Peyer's patch (tissue), 4 donors: ENCODE results near the gene NARF. TPM values are rescaled to one million over a fixed set of nuclear protein-coding genes. Genes with fewer than 3 reads are reported as not detected.

Experiments
- DNase-seq, 3 donors: peaks; one replicate each; pipeline ENCODE4 v3.0.0-alpha.2; 2017 to 2019
- H3K27ac ChIP-seq, 4 donors: fragments of 200-600 bp; sonication (generic); one replicate each; pipeline ENCODE4 v1.5.1; 2016 to 2019
- H3K27me3 ChIP-seq, 2 donors: fragments of 200-600 bp; sonication (generic); one replicate each; pipeline ENCODE4 v1.5.1; 2019
- H3K36me3 ChIP-seq, 3 donors: fragments of 200-600 bp; sonication (generic); one replicate each; pipeline ENCODE4 v1.5.1; 2016 to 2019
- H3K4me1 ChIP-seq, 4 donors: fragments of 200-600 bp; sonication (generic); one replicate each; pipeline ENCODE4 v1.5.1; 2016 to 2019
- H3K4me3 ChIP-seq, 4 donors: fragments of 200-600 bp; sonication (generic); 1 replicate in 3 of 4; 2 replicates in 1 of 4; pipeline ENCODE4 v1.5.1; 2016 to 2019; ENCODE audit warnings: mild to moderate bottlenecking in 1 of 4
- H3K9me3 ChIP-seq, 4 donors: fragments of 200-600 bp; sonication (generic); one replicate each; pipeline ENCODE4 v1.5.1; 2016 to 2019; ENCODE audit warnings: mild to moderate bottlenecking in 1 of 4
- POLR2A ChIP-seq, 2 donors: fragments of 450-650 bp; IDR thresholded peaks; one replicate each; pipeline ENCODE4 v1.5.1; 2017; ENCODE audit warnings: antibody characterized with exemption in 2 of 2, mild to moderate bottlenecking in 2 of 2, moderate library complexity in 2 of 2
- total RNA-seq, 4 donors: library from RNA; depleted of rRNA; stranded (reverse); fragments of >200 nt; gene quantifications; one replicate each; pipeline ENCODE4 v1.1.0, GENCODE V29; 2016
- TF ChIP-seq, protein P1 (sequence below), 6 experiments: fragments of 450-650 bp in 4 of 6; fragments of 200-600 bp in 2 of 6; sonication (generic) in 1 of 6; IDR thresholded peaks; one replicate each; pipeline ENCODE4 v1.5.1; 2017 to 2019; ENCODE audit warnings: antibody characterized with exemption in 6 of 6, mild to moderate bottlenecking in 3 of 6, moderate library complexity in 1 of 6

Gene NARF
- total RNA-seq, 4 donors from 2014 or later = 31.9 to 81.7 (median 52.0) TPM

DNA sequence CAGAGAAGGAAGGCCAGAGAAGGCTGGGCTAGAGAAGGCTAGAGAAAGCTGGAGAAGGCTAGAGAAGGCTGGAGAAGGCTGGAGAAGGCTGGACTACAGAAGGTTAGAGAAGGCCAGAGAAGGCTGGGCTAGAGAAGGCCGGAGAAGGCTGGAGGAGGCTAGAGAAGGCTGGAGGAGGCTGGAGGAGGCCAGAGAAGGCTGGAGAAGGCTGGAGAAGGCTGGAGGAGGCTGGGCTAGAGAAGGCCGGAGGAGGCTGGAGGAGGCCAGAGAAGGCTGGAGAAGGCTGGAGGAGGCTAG, 33.7 kb upstream of the NARF start:
- H3K27ac ChIP-seq = no peak overlapping the region
- no peak overlapping the region for H3K4me3 ChIP-seq
- H3K9me3 ChIP-seq = peaks cover 0 to 5% (median 0%) of the 10 kb centered on the region in 4 donors
- H3K4me1 ChIP-seq = no peaks in the 10 kb centered on the region
- H3K36me3 ChIP-seq = peaks cover 0 to 9% (median 0%) of the 10 kb centered on the region in 3 donors
- no peak for TF ChIP-seq POLR2A (IDR thresholded peaks at IDR 0.05)
- TF ChIP-seq, protein P1, sequence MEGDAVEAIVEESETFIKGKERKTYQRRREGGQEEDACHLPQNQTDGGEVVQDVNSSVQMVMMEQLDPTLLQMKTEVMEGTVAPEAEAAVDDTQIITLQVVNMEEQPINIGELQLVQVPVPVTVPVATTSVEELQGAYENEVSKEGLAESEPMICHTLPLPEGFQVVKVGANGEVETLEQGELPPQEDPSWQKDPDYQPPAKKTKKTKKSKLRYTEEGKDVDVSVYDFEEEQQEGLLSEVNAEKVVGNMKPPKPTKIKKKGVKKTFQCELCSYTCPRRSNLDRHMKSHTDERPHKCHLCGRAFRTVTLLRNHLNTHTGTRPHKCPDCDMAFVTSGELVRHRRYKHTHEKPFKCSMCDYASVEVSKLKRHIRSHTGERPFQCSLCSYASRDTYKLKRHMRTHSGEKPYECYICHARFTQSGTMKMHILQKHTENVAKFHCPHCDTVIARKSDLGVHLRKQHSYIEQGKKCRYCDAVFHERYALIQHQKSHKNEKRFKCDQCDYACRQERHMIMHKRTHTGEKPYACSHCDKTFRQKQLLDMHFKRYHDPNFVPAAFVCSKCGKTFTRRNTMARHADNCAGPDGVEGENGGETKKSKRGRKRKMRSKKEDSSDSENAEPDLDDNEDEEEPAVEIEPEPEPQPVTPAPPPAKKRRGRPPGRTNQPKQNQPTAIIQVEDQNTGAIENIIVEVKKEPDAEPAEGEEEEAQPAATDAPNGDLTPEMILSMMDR (IDR thresholded peaks at IDR 0.05) = no peak
- DNase-seq = no peak
- H3K27me3 ChIP-seq = no peaks in the 10 kb centered on the region

DNA sequence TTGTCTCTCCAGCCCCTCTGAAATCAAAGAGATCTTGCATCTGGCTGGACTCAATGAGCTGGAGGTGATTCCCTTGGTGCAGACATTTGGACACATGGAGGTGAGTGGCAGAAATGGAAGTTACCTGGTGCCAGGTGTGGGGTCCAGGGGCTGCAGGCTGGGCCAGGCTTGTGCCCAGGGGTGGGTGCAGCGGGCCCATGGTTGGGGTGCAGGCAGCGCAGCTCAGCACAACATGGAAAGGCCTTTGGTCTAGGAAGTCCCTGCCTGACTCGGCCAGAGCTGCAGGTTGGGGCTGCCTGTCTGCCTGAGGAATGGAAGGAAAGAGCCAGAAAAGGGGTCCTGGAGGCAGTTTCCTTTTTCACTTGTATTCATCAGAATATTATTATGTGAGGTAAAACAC, 30.0 kb upstream of the NARF start:
- no peaks in the 10 kb centered on the region for H3K27me3 ChIP-seq
- no peaks in the 10 kb centered on the region for H3K36me3 ChIP-seq
- H3K4me1 ChIP-seq = no peaks in the 10 kb centered on the region
- H3K9me3 ChIP-seq = no peaks in the 10 kb centered on the region
- H3K27ac ChIP-seq = no peak overlapping the region
- DNase-seq = no peak
- TF ChIP-seq POLR2A (IDR thresholded peaks at IDR 0.05) = no peak
- TF ChIP-seq, protein P1 (IDR thresholded peaks at IDR 0.05) = no peak
- no peak overlapping the region for H3K4me3 ChIP-seq

DNA sequence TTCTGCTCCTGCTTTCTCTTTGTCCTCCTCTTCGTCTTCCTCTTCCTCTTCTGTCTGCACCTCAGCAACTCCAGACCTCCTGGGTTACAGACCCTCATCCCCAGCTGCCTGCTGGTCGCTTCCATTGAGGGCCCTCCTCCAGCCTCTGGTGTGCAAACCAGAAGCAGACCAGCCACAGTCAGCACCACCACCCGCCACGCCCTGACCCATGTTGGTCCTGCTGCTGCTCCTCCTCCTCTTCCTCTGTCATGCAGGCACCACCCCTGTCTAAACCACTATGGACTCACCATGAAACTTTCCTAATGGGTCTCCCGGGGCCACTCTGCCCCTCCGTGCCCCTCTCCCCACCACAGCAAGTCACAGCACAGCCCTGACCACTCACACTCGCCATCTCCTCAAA, 28.7 kb upstream of the NARF start:
- H3K4me1 ChIP-seq = peaks cover 0 to 3% (median 0%) of the 10 kb centered on the region in 4 donors
- H3K36me3 ChIP-seq = no peaks in the 10 kb centered on the region
- H3K27me3 ChIP-seq = no peaks in the 10 kb centered on the region
- DNase-seq = no peak
- H3K27ac ChIP-seq = no peak overlapping the region
- no peak overlapping the region for H3K4me3 ChIP-seq
- TF ChIP-seq, protein P1 (IDR thresholded peaks at IDR 0.05) = no peak
- no peak for TF ChIP-seq POLR2A (IDR thresholded peaks at IDR 0.05)
- no peaks in the 10 kb centered on the region for H3K9me3 ChIP-seq

DNA sequence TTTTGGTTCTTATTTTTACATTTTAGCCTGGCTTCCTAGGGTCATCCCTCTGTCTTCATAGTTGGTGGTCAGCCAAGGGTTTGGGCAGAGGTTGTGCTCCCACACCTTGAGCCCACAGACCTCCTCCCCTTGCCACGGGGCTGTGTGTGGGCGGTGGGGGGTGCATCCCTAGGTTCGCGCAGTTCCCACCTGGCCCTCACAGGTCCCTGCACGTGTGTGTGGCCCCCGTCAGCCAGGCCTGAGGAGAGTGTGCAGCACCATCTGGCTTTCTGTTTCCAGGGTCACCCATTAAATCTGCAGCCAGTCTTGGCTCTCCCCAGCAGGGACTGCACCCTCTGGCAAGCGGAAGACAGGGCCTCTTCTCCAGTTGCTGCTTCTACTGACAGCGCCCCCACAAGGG, 26.5 kb upstream of the NARF start:
- no peak for DNase-seq
- peaks cover 0 to 13% (median 0%) of the 10 kb centered on the region in 4 donors for H3K4me1 ChIP-seq
- no peaks in the 10 kb centered on the region for H3K9me3 ChIP-seq
- no peak overlapping the region for H3K27ac ChIP-seq
- TF ChIP-seq POLR2A (IDR thresholded peaks at IDR 0.05) = no peak
- TF ChIP-seq, protein P1 (IDR thresholded peaks at IDR 0.05) = no peak
- H3K4me3 ChIP-seq = no peak overlapping the region
- no peaks in the 10 kb centered on the region for H3K27me3 ChIP-seq
- H3K36me3 ChIP-seq = peaks cover 0 to 18% (median 0%) of the 10 kb centered on the region in 3 donors

DNA sequence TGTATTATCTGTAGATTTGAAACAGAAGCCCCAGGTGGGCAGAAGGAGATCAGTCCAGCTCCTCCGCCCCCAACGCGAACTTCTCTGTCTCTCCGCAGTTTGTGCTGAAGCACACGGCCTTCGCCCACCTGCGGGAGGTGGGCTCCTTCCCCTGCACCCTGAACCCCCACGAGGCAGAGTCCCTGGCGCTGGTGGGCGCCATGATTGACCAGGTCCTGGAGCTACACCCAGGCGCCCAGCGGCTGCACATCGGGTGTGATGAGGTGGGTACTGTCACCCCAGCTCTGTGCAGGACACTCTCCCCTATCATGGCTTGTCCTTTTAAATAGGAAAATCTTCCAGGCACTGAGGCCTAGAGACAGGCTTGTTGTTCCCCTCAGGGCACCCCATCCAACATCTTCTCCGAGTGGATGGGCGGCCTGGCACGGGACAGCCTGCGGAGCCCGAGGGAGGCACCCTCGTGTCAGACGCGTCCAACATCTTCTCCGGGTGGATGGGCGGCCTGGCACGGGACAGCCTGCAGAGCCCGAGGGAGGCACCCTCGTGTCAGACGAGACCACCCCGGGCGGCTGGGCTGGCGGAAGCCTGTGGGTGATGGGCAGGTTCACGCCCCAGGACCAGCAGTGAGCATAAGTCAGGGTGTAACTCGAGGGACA, 24.9 kb upstream of the NARF start:
- Histone ChIP-seq H3K36me3 (peaks cover 0 to 24% (median 0%) of the 10 kb centered on the region in 3 donors), H3K4me3 (no peak overlapping the region), H3K27me3 (no peaks in the 10 kb centered on the region), H3K9me3 (no peaks in the 10 kb centered on the region), H3K4me1 (peaks cover 0 to 13% (median 0%) of the 10 kb centered on the region in 4 donors), H3K27ac (peak overlapping the region in 1 of 4 donors; percentile 47)
- no peak for DNase-seq
- TF ChIP-seq, protein P1 (IDR thresholded peaks at IDR 0.05) = no peak
- no peak for TF ChIP-seq POLR2A (IDR thresholded peaks at IDR 0.05)

DNA sequence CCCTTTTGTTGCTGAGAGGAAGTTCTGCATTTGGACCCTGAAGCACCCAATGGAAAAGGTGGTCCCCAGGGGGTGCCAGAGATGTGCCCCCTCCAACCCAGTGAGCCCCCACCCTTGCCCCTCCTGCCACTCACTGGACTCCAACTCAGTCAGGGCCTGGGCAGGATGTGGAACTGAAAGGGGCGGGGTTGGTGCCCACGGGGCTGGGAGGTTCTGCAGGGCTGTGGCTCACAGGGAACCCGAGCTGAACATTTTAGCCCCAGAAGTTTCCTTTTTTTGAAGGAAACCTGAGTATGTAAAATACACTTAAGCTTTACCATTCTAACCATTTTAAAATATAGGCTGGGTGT, 24.4 kb upstream of the NARF start:
- H3K36me3 ChIP-seq = peaks cover 0 to 24% (median 0%) of the 10 kb centered on the region in 3 donors
- H3K27me3 ChIP-seq = no peaks in the 10 kb centered on the region
- DNase-seq = peak in 2 of 3 donors; percentile 75 to 78
- peaks cover 0 to 13% (median 0%) of the 10 kb centered on the region in 4 donors for H3K4me1 ChIP-seq
- peak overlapping the region in 1 of 4 donors; percentile 47 for H3K27ac ChIP-seq
- no peaks in the 10 kb centered on the region for H3K9me3 ChIP-seq
- H3K4me3 ChIP-seq = no peak overlapping the region
- TF ChIP-seq, protein P1 (IDR thresholded peaks at IDR 0.05) = no peak
- TF ChIP-seq POLR2A (IDR thresholded peaks at IDR 0.05) = no peak
